Fibroblast of the conjunctiva (primary cell): ENCODE measurements around the gene CAMTA1.

Experiments
- DNase-seq: peaks from one replicate; pipeline ENCODE4 v3.0.0-alpha.2; 2010; ENCODE audit warnings: low read depth

Gene CAMTA1

DNA sequence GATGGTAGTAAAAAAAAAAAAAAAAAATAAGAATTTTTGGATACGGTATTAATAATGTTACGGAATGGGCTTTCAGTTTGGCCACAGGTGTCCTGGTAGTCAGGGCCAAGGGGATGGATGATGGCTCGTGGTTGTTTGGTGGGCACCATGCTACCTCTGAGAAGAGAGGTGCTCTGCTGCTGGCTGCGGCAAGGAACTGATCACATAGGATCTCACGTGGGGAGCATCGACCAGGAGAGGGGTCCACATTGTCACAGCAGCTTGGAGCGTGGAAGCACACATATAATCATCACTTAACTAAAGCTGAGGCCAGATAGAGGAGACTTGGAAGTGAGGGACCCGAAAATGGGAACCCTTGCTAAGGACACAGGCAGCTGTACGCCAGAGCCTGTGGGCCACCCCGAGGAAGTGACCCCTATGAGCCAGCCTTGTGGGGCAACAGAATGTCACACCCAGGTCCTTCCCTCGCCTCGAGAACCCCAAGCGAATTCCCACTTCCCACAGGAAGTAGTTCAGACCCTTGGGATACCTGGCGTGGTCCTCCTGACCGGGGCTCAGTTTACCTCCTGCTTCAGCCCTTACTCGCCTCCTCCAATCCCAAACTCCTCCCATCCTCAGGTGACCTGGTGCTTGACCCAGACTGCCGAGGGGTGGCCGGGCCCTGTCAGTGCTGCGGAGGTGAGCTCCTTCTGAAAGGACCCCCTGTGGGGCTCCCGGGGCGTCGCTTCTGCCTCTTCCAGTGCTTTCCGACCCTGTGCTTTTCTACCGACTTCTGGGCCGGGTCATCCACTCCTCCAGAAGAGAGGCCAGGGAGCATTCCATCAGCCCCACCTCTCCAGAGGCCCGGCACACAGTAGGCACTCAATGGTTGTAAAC lies 222.0 kb downstream of the CAMTA1 start:
- no peak for DNase-seq

DNA sequence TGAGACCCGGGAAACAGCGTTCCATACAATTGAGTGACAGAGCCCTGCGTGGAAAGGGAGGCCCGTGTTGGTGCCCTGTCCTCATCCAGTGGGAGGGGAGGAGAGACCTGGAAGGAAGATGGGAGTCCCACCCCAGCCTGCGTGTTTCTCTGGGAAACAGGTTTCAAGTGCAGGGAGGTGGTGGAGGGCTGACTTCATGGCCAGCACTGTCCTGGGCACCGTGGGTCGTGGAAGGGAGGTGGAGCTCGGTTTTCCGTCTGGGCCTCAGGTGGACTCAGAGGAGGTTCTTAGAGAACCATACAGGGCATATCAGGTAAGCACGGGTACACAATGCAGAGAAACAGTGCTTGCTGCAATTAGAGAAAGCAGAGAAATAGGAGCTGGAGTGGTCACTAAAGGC lies 222.6 kb downstream of the CAMTA1 start:
- DNase-seq = no peak

- DNase-seq = no peak
These were observed 223.1 kb downstream of the CAMTA1 start for GRCh38 chr1:7008331-7008730.

DNA sequence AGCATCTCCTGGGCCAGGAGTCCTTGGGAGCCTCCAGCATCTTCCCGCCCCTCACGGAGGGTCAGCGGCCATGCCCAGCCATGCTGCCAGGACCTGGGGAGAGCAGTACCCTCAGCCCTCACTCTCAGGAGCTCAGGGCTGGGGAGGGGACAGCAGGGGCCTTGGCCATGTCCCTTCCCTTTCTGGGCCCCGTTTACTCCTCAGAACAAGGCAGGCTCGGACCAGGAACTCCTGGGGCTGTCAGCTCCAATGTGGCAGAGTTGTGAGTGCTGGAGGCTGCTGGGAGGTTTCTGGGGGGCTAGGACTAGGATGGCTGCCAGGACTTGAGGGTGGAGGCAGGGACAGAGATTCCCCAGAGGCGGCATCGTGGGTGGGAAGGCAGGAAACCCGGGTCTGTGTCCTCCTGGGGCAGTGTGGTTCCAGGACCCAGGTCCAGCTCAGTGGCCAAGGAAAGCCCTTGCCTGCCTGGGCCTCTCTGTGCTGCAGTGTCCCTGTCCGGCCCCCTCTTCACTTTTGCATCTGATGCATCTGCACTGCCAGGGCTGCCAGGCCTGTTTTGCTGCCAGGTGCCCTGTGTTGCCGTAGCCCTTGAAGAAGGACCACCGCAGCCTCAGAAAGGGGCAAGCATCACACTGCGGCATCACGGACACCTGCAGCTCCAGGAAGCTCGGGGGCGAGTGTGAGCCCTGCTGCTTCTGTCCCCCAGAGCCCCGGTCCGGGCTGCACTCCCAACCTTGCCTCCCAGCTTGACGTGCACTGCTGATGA lies 223.9 kb downstream of the CAMTA1 start:
- DNase-seq = no peak

DNA sequence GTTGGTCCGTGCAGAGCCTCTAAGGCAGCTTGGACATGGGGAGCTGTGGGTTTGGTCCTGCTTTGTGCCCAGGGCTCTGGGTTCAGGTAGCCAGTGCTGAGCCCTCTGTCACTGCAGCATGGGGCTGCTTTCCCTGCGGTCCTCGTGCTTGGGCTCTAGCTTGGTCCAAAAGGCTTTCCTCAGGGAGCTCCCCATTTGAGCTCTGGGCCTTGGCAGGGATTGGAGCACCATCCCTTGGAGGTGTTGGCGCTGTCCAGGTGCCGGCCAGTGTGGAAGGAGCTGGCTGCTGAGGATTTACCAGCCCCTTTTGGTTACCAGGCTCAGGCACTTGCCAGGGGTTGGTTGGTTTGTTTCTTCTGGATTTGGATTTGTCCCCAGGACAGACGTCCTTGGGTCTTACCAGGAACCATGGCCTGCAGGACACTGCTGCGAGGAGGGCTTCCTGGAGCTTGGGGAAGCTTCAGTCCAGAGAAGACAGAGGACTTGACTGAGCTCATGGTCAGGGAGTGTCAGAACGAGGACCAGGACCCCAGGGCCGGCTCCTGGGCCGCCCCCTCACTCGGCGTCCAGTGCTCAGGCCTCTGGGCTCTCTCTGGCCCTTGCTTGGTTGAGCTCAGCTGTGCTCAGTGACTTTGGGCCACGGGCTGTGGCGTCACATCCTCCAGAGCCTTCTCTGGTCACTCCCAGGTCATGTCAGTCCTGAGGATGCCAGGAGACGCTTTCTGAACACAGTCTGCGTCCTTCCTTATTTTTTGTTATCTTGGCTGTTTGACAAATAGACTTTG lies 224.7 kb downstream of the CAMTA1 start:
- DNase-seq = no peak

GRCh38 chr1:7010534-7011200 lies 225.4 kb downstream of the CAMTA1 start:
- no peak for DNase-seq

DNA sequence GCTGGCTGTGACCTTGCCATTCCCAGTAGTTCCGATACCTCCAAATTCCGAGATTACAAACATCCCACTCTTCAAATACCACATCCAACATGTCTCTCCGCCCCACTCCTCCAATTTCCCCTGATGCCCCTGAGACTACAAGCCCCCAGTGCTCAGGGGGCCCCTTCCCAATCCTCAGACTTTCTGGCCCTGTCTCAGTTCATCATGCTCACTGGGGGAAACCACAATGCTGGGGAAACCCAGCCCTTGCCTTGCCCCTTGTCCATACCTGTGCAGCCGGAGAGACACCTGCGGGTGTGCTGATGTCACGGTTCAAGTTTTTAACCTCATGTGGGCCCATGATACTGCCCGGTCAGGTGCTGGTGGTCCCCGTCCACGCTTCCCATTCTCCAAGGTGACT lies 226.6 kb downstream of the CAMTA1 start:
- DNase-seq = no peak

DNA sequence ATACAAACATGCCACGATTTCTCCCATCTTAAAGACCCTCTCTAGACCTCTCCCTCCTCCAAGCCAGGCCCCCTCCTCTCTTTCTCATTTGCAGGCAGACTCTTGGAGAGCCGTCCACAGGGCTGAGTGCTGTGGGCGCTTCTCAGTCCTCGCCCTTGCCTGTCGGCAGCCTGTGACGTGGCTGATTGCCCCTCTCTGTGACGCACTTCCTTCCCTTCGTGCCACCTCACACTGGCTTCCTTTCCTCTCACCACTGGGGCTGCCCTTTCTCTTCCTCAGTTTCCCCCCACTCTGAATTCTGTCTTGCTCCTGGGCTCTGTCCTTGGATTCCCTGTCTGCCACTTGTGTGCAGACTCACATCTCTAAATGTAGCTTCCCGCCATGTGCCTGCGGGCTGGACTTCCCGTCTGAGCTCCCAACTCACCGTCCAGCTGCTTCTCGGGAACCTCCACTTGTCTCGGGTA lies 227.2 kb downstream of the CAMTA1 start:
- no peak for DNase-seq

DNA sequence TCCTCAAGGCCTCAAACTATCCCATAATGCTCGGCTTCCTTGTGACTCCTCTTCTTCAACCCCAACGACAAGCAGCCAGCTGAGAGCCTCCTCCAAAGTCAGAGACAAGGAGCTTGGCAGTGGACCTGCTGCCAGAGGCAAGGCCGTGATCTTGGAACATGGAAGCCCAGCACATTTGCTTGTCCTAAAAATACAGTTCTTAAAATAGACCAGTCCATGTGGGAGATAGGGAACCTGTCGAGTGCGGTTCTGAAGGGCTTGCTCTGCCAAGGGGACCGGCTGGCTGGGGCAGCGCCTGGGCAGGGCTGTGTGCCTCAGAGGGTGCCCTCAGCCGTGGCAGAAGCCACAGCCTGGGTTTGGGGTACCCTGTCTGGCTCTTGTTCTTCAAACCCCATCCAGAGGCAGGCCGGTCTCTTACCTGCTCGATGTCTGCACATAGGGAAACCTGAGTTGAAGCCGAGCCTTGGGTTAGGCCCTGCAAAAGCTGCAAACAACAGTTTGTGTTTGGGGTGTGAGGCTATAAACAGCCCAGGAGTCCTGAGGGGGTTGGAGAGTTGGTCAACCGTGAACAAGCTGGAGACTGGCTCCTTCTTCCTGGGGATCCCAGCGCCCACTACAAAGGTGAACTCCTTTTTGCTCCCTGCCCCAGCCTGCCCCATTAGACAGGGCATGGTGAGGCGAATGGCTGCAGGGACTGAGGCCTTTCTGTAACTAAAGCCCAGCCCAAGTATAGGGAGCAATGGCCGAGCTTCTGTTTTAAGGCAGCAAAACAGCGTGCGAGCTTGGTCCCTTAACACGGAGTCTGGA lies 228.8 kb downstream of the CAMTA1 start:
- no peak for DNase-seq

- DNase-seq = no peak
These were observed 229.3 kb downstream of the CAMTA1 start for GRCh38 chr1:7014640-7014930.

DNA sequence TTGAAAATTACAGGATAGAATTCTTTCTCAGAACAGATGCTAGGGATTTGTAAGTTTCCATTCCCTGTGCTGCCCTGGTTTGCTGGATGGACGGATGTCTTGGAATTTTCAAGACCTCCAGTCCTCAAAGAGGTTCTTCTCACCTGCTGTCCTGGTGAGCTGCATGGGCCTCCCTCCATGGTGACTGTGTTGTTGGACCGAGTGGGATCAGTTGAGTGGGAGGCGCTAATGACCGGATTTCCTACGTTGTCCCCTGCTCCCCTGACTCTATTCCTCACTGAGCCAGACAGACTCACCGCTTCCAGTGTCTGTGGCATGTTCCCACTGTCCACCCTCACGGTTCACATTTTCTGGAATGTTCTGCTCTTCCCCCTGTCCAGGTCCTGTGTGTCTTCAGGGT lies 229.8 kb downstream of the CAMTA1 start:
- DNase-seq = no peak

GRCh38 chr1:7018351-7018750 lies 233.1 kb downstream of the CAMTA1 start:
- DNase-seq = no peak

DNA sequence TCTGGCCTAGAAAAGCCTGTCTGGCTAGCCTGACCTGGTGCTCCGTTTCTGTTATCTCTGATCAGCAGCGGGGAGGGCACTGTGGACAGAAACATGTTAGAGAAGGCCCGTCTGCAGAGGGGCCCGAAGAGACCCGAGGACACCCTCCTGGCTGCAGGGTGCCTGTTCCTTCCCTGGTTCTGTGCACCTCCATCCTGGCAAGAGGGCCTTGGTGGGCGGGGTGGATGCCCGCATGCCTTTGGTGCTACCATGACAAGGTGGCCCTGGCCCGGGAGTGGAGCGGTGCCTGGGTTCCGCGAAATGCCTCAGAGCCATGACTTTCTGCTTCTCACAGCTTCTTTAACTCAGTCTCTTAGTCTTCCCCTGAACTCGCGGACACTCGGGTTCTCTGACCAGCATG lies 233.6 kb downstream of the CAMTA1 start:
- DNase-seq = no peak

DNA sequence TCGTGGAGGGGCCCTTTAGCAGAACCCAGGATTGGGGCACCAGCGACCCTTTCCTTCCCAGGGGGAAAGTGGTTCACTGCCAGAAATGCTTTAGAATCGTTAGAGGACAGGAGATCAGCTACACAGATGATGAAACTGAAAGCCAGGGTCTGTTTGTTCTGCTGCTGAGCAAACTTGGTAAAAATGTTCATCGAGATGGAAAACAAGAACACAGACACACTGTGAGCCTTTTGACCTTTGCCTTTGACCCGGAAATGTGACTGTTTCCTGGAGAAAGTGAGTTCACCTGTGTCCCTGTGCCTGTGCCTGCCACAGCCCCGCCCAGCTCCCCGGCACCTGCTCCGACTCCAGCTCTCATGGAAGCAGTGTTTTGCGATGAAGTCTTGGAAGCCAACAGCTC lies 234.3 kb downstream of the CAMTA1 start:
- no peak for DNase-seq

DNA sequence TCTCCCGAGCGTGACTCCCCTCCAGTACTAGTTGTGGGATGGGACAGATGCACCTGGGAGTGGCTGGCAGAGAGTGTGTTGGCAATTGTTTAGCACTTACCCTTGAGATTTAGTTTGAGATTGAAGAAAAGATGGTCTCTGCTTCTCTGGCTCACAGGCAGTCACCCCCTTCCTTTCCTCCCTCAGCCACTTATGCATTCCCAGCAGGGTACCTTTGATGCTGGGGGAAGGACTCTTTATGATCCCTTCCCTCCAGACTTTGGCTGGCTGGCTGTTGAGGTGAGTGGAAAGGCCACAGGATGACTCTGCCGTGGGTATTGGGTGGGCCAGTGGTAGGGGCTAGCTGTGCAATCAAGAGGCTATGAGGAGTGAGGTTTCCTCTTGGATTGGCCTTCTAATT lies 236.8 kb downstream of the CAMTA1 start:
- no peak for DNase-seq

DNA sequence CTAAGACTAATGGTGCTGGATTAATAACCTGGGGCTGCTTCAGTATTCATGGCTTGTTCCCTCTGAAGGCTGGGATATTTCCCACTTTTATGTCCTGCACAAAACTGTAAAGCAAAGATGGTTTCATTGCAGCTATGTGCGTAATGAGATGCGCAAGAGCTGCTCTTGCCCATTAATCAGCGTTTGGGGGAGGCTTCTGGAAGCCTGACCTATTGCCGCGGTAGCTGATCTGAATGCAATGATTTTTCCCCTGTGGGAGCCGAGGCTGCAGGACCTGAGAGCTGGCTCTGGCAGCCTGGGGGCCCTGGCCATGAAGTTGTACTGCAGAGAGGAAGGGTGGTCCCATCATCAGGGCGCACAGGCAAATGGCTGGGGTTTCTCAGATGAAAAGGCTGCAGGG lies 239.8 kb downstream of the CAMTA1 start:
- DNase-seq = no peak

DNA sequence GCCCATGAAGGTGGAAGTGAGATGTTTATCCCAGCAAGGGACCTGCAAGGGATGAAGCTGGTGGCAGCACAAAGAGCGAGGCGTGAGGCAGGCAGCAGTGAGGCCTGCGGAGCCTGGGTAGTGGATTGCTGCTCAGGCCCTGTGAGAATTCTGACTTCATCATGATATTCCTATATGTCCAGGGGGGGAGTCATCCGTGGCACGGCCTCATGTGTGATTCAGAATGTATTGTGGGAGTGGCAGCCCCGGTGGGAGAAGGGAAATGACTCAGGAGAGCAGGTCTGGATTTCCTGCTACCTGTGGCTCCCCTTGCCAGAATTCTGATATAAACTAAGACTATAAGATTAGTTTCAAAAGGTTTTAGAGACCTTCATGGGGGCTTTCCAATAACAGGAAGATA lies 240.9 kb downstream of the CAMTA1 start:
- no peak for DNase-seq

GRCh38 chr1:7032992-7033391 lies 247.7 kb downstream of the CAMTA1 start:
- no peak for DNase-seq

DNA sequence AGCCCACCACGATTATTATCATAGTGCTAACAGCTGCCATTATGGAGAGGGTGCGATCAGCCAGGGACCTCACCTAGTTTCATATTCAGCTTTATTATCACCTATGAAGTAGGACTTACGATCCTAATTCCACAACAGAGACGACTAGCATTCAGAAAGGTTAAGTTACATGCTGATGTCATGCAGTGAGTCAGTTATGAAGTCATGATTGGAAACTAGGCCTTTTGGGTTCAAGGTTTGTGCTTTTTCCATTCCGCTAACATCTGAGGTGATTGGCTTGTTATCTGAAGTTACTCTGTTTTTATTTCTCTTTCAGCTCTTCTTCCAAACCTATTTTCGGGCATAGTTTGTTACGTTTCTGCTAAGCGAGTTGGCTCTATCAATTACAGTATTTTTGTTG lies 251.1 kb downstream of the CAMTA1 start:
- no peak for DNase-seq

- DNase-seq = no peak
These were observed 254.5 kb downstream of the CAMTA1 start for GRCh38 chr1:7039590-7040220.
